ENCODE measurements around the gene CDHR3. TPM values are rescaled to one million over a fixed set of nuclear protein-coding genes. Genes with fewer than 3 reads are reported as not detected.

Gene CDHR3
- total and polyA plus RNA-seq, 10 of the 15 experiments (the other 5 are each of a cell fraction or from before 2014, with no cell fraction given): 0.06 to 0.11 TPM; not detected in 8

- 48% methylated on average over 2 of the region's 2 CpGs for WGBS (ENCODE audit: insufficient coverage, insufficient replicate concordance, low lambda C conversion rate, missing lambda C conversion rate)
- no peaks in the 10 kb centered on the region; the same call in 2 of the 3 replicates for H3K9me3 ChIP-seq (replicated peaks; ENCODE audit: control insufficient read depth, insufficient read depth, low read length)
- H3K4me1 ChIP-seq (ENCODE audit: control insufficient read depth, insufficient read depth, low read length): peaks cover 25% of the 10 kb centered on the region
- intact Hi-C loops (cut with micrococcal nuclease; ENCODE audit: unreplicated experiment) (no loop called here), in situ Hi-C loops (cut with MboI) (no loop called here)
- no peak overlapping the region for H3K9ac ChIP-seq (ENCODE audit: control insufficient read depth, insufficient read depth, low read length)
- no TSS peak for BruUV-seq (replicated peaks)
- FAIRE-seq (no peak), ATAC-seq (no peak), DNase-seq (ENCODE audit: low read depth, low spot score) (no peak)
- H4K20me1 ChIP-seq (ENCODE audit: control insufficient read depth, insufficient read depth): no peaks in the 10 kb centered on the region
- POLR2A ChIA-PET: no interaction called here
- TF ChIP-seq BACH1 (IDR thresholded peaks at IDR 0.05; ENCODE audit: borderline replicate concordance) (no peak), WRNIP1 (IDR thresholded peaks at IDR 0.05; ENCODE audit: borderline replicate concordance, low read depth, low read length) (no peak), EED (IDR thresholded peaks at IDR 0.05; ENCODE audit: low read depth) (no peak), SP1 (IDR thresholded peaks at IDR 0.05; ENCODE audit: low read depth, low read length) (no peak), SUPT20H (IDR thresholded peaks at IDR 0.05; ENCODE audit: borderline replicate concordance, control insufficient read depth, low read depth, low read length) (no peak), CHD4 (IDR thresholded peaks at IDR 0.05) (no peak), EGR1 (IDR thresholded peaks at IDR 0.05; ENCODE audit: borderline replicate concordance in 1 of 2, low read depth in 2 of 2, low read length in 2 of 2) (no peak), PAX8 (IDR thresholded peaks at IDR 0.05) (no peak), BMI1 (IDR thresholded peaks at IDR 0.05; ENCODE audit: borderline replicate concordance) (no peak), ZNF622 (IDR thresholded peaks at IDR 0.05) (no peak)
- TF ChIP-seq, protein P1, sequence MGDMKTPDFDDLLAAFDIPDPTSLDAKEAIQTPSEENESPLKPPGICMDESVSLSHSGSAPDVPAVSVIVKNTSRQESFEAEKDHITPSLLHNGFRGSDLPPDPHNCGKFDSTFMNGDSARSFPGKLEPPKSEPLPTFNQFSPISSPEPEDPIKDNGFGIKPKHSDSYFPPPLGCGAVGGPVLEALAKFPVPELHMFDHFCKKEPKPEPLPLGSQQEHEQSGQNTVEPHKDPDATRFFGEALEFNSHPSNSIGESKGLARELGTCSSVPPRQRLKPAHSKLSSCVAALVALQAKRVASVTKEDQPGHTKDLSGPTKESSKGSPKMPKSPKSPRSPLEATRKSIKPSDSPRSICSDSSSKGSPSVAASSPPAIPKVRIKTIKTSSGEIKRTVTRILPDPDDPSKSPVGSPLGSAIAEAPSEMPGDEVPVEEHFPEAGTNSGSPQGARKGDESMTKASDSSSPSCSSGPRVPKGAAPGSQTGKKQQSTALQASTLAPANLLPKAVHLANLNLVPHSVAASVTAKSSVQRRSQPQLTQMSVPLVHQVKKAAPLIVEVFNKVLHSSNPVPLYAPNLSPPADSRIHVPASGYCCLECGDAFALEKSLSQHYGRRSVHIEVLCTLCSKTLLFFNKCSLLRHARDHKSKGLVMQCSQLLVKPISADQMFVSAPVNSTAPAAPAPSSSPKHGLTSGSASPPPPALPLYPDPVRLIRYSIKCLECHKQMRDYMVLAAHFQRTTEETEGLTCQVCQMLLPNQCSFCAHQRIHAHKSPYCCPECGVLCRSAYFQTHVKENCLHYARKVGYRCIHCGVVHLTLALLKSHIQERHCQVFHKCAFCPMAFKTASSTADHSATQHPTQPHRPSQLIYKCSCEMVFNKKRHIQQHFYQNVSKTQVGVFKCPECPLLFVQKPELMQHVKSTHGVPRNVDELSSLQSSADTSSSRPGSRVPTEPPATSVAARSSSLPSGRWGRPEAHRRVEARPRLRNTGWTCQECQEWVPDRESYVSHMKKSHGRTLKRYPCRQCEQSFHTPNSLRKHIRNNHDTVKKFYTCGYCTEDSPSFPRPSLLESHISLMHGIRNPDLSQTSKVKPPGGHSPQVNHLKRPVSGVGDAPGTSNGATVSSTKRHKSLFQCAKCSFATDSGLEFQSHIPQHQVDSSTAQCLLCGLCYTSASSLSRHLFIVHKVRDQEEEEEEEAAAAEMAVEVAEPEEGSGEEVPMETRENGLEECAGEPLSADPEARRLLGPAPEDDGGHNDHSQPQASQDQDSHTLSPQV (IDR thresholded peaks at IDR 0.05): no peak
- TF ChIP-seq, protein P2, sequence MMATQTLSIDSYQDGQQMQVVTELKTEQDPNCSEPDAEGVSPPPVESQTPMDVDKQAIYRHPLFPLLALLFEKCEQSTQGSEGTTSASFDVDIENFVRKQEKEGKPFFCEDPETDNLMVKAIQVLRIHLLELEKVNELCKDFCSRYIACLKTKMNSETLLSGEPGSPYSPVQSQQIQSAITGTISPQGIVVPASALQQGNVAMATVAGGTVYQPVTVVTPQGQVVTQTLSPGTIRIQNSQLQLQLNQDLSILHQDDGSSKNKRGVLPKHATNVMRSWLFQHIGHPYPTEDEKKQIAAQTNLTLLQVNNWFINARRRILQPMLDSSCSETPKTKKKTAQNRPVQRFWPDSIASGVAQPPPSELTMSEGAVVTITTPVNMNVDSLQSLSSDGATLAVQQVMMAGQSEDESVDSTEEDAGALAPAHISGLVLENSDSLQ (IDR thresholded peaks at IDR 0.05): no peak
- no peak overlapping the region for H3K27ac ChIP-seq (ENCODE audit: control insufficient read depth, insufficient read depth)
- SMC1A ChIA-PET (ENCODE audit: uncharacterized antibody, unreplicated experiment): interaction anchor here (0.7 to 5.3 kb wide), 4 partner anchors 10 to 278 kb away, joined by 3 to 21 read pairs (median 3); no protein-coding TSS in a partner anchor
- H3K79me2 ChIP-seq (ENCODE audit: control insufficient read depth, insufficient read depth, low read length): no peaks in the 10 kb centered on the region
- CTCF ChIA-PET: interaction anchor here (0.6 to 2.4 kb wide), 8 partner anchors 11 to 373 kb away, joined by 3 to 11 read pairs (median 4); no protein-coding TSS in a partner anchor
- H3K36me3 ChIP-seq (ENCODE audit: control insufficient read depth in 2 of 2, insufficient read depth in 2 of 2, low read length in 1 of 2): no peaks in the 10 kb centered on the region
- H3K27me3 ChIP-seq (replicated peaks in 1 of 2; ENCODE audit: control insufficient read depth in 2 of 2, insufficient read depth in 2 of 2, low read length in 1 of 2): no peaks in the 10 kb centered on the region; a peak in 1 of 4 replicates
- RAD21 ChIA-PET (ENCODE audit: unreplicated experiment): interaction anchor here (1.1 to 1.6 kb wide), 2 partner anchors 11 to 16 kb away, joined by 4 to 5 read pairs; no protein-coding TSS in a partner anchor
- no peak overlapping the region for H3K4me3 ChIP-seq
- no peak overlapping the region for H2AFZ ChIP-seq (ENCODE audit: control insufficient read depth, low read depth, low read length)
- no peak overlapping the region for H3K4me2 ChIP-seq (ENCODE audit: control insufficient read depth, insufficient read depth)
Observed at GRCh38 chr7:106026101-106026500, 63.0 kb downstream of the CDHR3 start.

All from GM12878 (cell line).